Astrocyte (in vitro differentiated cells and primary cell): ENCODE data around the gene HMGCS2. TPM values are rescaled to one million over a fixed set of nuclear protein-coding genes. Genes with fewer than 3 reads are reported as not detected.

Experiments used
- DNase-seq: peaks from one replicate; pipeline ENCODE4 v3.0.0-alpha.2; 2010; ENCODE audit warnings: low read depth
- FAIRE-seq: peaks from 2 replicates; lab custom pipeline; 2011; peaks lifted over from hg19 to GRCh38; lab: Jason Lieb, UNC
- H2AFZ ChIP-seq: 2 replicates; pipeline ENCODE4 v1.6.0; 2012; ENCODE audit warnings: low read depth, low read length, inconsistent platforms
- H3K27ac ChIP-seq: 2 replicates; pipeline ENCODE4 v1.5.1; 2011; ENCODE audit warnings: low read depth, low read length, inconsistent platforms
- H3K27me3 ChIP-seq: 2 replicates; pipeline ENCODE4 v1.6.0; 2011; ENCODE audit warnings: low read length, inconsistent platforms; ENCODE audit not compliant: insufficient read depth
- H3K36me3 ChIP-seq: 2 replicates; pipeline ENCODE4 v1.5.1; 2011; ENCODE audit warnings: low read length, inconsistent platforms; ENCODE audit not compliant: insufficient read depth
- H3K4me1 ChIP-seq: 2 replicates; pipeline ENCODE4 v1.5.1; 2011; ENCODE audit warnings: low read length, inconsistent platforms; ENCODE audit not compliant: insufficient read depth
- H3K4me2 ChIP-seq: 2 replicates; pipeline ENCODE4 v1.6.0; 2012; ENCODE audit warnings: low read length, inconsistent platforms
- H3K4me3 ChIP-seq: 2 replicates; pipeline ENCODE4 v1.5.1; 2011; ENCODE audit warnings: low read depth, mild to moderate bottlenecking, low read length, inconsistent platforms; ENCODE audit not compliant: insufficient read depth
- H3K79me2 ChIP-seq: 2 replicates; pipeline ENCODE4 v1.6.0; 2012; ENCODE audit warnings: mild to moderate bottlenecking, low read length, inconsistent platforms; ENCODE audit not compliant: insufficient read depth
- H3K9ac ChIP-seq: 2 replicates; pipeline ENCODE4 v1.6.0; 2012; ENCODE audit warnings: mild to moderate bottlenecking, low read length, inconsistent platforms
- H3K9me3 ChIP-seq: 2 replicates; pipeline ENCODE4 v1.5.1; 2012; ENCODE audit warnings: low read depth, mild to moderate bottlenecking, low read length, inconsistent platforms; ENCODE audit not compliant: insufficient read depth
- H4K20me1 ChIP-seq: 2 replicates; pipeline ENCODE4 v1.6.0; 2012; ENCODE audit warnings: low read length, inconsistent platforms; ENCODE audit not compliant: insufficient read depth
- H3K27ac Mint-ChIP-seq: one replicate; pipeline ENCODE4 v1.8.0; 2021; ENCODE audit warnings: mild to moderate bottlenecking, mixed read lengths; ENCODE audit not compliant: unreplicated experiment
- H3K27me3 Mint-ChIP-seq: one replicate; pipeline ENCODE4 v1.8.0; 2021; ENCODE audit warnings: low read depth, mixed read lengths; ENCODE audit not compliant: unreplicated experiment
- H3K36me3 Mint-ChIP-seq: one replicate; pipeline ENCODE4 v1.8.0; 2021; ENCODE audit warnings: low read depth, mixed read lengths; ENCODE audit not compliant: unreplicated experiment
- H3K4me1 Mint-ChIP-seq: one replicate; pipeline ENCODE4 v1.8.0; 2021; ENCODE audit warnings: low read depth, mixed read lengths; ENCODE audit not compliant: unreplicated experiment
- H3K4me3 Mint-ChIP-seq: one replicate; pipeline ENCODE4 v1.8.0; 2021; ENCODE audit warnings: mild to moderate bottlenecking, moderate library complexity, mixed read lengths; ENCODE audit not compliant: unreplicated experiment
- H3K9me3 Mint-ChIP-seq: one replicate; pipeline ENCODE4 v1.8.0; 2021; ENCODE audit warnings: mild to moderate bottlenecking, mixed read lengths; ENCODE audit not compliant: unreplicated experiment
- EZH2 ChIP-seq: IDR thresholded peaks from 2 replicates; pipeline ENCODE4 v1.6.1; 2012; ENCODE audit warnings: mild to moderate bottlenecking, low read length, inconsistent platforms; ENCODE audit not compliant: insufficient read depth
- total RNA-seq: library from RNA; stranded (reverse); gene quantifications from 2 replicates; pipeline ENCODE4 v1.2.1, GENCODE V29; 2021
- TF ChIP-seq, protein P1 (sequence below): IDR thresholded peaks from 2 replicates; pipeline ENCODE4 v1.5.1; 2011; ENCODE audit warnings: low read depth, mild to moderate bottlenecking, inconsistent platforms, low read length, moderate library complexity; ENCODE audit not compliant: insufficient read depth

HMGCS2 gene
- total RNA-seq, 1 donor from 2014 or later: not detected

DNA sequence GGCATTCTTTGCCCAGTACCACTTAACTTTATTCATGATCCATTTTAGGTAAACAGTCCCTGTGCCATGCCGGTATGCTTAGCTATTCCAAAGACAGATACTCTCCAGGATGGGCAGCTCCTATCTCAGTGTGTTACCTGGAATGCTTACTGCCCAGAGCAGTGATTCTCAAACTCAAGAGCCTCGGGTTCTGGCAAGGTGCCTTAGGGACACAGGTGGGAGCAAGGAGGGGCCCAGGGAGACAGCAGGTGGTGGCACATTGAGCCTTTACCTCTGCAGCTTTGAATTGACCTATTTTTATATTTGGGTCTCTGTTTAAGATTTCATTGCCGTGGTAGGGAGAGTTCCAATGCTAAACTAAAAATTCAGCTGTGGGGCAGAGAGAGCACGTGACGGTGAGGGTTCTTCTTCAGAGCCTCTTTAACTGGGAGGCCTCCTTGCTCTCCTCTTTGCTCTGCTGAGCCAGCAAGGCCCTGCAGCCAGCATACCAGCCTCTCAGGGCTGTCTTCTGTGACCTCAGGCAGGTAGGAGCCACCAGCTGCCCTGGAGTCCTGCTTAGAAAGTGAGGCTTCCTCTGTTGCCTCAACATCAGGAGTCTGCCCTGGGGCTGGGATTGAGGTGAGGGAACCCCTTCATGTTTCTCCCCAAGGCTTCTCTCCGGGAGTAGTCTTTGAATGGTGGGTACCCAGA is 36.8 kb downstream of the HMGCS2 start:
- H3K79me2 ChIP-seq: no peaks in the 10 kb centered on the region
- no peaks in the 10 kb centered on the region for H3K27me3 ChIP-seq
- H3K9ac ChIP-seq: no peak overlapping the region
- H3K9me3 ChIP-seq: no peaks in the 10 kb centered on the region
- Mint-ChIP-seq H3K36me3 (peaks cover 46% of the 10 kb centered on the region), H3K27ac (peak overlapping the region; percentile 12), H3K4me1 (peaks cover 17% of the 10 kb centered on the region), H3K9me3 (no peaks in the 10 kb centered on the region), H3K4me3 (no peak overlapping the region), H3K27me3 (no peaks in the 10 kb centered on the region)
- no peak for DNase-seq
- no peaks in the 10 kb centered on the region for H3K4me1 ChIP-seq
- no peak for TF ChIP-seq EZH2
- TF ChIP-seq, protein P1, sequence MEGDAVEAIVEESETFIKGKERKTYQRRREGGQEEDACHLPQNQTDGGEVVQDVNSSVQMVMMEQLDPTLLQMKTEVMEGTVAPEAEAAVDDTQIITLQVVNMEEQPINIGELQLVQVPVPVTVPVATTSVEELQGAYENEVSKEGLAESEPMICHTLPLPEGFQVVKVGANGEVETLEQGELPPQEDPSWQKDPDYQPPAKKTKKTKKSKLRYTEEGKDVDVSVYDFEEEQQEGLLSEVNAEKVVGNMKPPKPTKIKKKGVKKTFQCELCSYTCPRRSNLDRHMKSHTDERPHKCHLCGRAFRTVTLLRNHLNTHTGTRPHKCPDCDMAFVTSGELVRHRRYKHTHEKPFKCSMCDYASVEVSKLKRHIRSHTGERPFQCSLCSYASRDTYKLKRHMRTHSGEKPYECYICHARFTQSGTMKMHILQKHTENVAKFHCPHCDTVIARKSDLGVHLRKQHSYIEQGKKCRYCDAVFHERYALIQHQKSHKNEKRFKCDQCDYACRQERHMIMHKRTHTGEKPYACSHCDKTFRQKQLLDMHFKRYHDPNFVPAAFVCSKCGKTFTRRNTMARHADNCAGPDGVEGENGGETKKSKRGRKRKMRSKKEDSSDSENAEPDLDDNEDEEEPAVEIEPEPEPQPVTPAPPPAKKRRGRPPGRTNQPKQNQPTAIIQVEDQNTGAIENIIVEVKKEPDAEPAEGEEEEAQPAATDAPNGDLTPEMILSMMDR: no peak
- no peak overlapping the region for H3K4me2 ChIP-seq
- FAIRE-seq: no peak
- peaks cover 13% of the 10 kb centered on the region for H4K20me1 ChIP-seq
- H3K36me3 ChIP-seq: peaks cover 8% of the 10 kb centered on the region
- H3K4me3 ChIP-seq: no peak overlapping the region
- H2AFZ ChIP-seq: no peak overlapping the region
- H3K27ac ChIP-seq: no peak overlapping the region

DNA sequence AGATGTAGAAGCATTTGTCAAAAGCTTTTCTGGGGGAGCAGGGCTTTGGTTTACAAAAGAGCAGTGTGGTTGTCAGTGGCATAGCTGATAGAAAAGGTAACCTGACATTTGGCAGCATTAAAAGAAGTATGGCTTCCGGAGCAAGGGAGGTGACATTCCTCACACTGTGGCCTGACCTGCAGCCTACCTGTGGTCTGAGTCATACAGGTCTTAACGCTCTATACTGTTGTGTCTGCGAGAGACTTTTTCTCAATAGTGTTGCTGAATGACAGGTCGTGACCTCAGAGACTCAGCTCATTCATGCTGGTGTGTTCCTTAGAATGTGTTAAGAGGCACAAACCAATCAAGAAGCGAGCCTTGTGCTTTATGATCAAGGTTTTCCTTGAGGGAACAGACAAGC is 37.6 kb downstream of the HMGCS2 start:
- Histone ChIP-seq H3K27ac (no peak overlapping the region), H3K79me2 (no peaks in the 10 kb centered on the region), H3K27me3 (no peaks in the 10 kb centered on the region), H3K9ac (no peak overlapping the region), H3K4me2 (no peak overlapping the region), H3K36me3 (peaks cover 5% of the 10 kb centered on the region), H2AFZ (no peak overlapping the region), H3K4me3 (no peak overlapping the region), H3K4me1 (no peaks in the 10 kb centered on the region), H3K9me3 (no peaks in the 10 kb centered on the region), H4K20me1 (peaks cover 8% of the 10 kb centered on the region)
- Mint-ChIP-seq H3K36me3 (peaks cover 43% of the 10 kb centered on the region), H3K27me3 (no peaks in the 10 kb centered on the region), H3K27ac (no peak overlapping the region), H3K4me1 (peaks cover 16% of the 10 kb centered on the region), H3K4me3 (no peak overlapping the region), H3K9me3 (no peaks in the 10 kb centered on the region)
- no peak for TF ChIP-seq EZH2
- TF ChIP-seq, protein P1: no peak
- FAIRE-seq (no peak), DNase-seq (no peak)

DNA sequence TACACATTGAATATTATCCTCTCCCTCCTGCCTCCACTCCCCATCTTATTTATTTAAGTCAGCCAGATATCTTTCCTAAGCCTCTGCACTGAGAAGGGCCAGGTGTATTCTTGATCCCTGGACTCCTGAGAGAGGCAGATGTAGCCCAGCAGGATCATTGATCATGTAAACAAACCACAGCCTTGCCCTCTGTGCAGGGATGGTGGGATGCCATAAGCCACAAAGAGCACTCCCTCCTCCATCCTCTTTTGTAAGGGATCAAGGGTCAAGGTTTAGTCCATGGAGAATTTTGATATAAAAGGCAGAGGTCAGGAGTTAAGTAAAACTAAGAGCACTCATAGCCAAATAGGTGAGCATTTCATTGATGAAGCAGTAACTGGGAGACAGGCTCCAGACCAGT is 39.7 kb downstream of the HMGCS2 start:
- FAIRE-seq (no peak), DNase-seq (no peak)
- no peak for TF ChIP-seq EZH2
- TF ChIP-seq, protein P1: no peak
- Histone ChIP-seq H4K20me1 (peaks cover 8% of the 10 kb centered on the region), H3K4me3 (no peak overlapping the region), H3K4me1 (no peaks in the 10 kb centered on the region), H3K79me2 (no peaks in the 10 kb centered on the region), H2AFZ (no peak overlapping the region), H3K9ac (no peak overlapping the region), H3K27ac (no peak overlapping the region), H3K36me3 (no peaks in the 10 kb centered on the region), H3K4me2 (no peak overlapping the region), H3K27me3 (no peaks in the 10 kb centered on the region), H3K9me3 (no peaks in the 10 kb centered on the region)
- Mint-ChIP-seq H3K4me3 (no peak overlapping the region), H3K27ac (no peak overlapping the region), H3K9me3 (no peaks in the 10 kb centered on the region), H3K36me3 (peaks cover 50% of the 10 kb centered on the region), H3K27me3 (no peaks in the 10 kb centered on the region), H3K4me1 (peaks cover 16% of the 10 kb centered on the region)
